A549 (cell line): ENCODE measurements around the gene SEMA3A. TPM values are rescaled to one million over a fixed set of nuclear protein-coding genes. Genes with fewer than 3 reads are reported as not detected.

ENCODE experiments used
- ATAC-seq, 2 experiments: fragments of 200-7000 bp in 1 of 2; fragments of >200 bp in 1 of 2; cut with Nextera tagmentation in 1 of 2; cut with Tn5 transposase in 1 of 2; 3 replicates each; pipeline versions ENCODE4 v1.8.0 to v1.9.1; 2018 to 2020; ENCODE audit warnings: mild to moderate bottlenecking in 1 of 2, moderate library complexity in 1 of 2
- CTCF ChIA-PET: fragments of 300-600 bp; sonication (Branson Sonifier 250); formaldehyde crosslinking; extraction: SDS; loops from one replicate; lab custom pipeline; 2021; ENCODE audit warnings: antibody characterized with exemption, inconsistent platforms; lab: Yijun Ruan, JAX
- POLR2A ChIA-PET: fragments of 350-600 bp; formaldehyde crosslinking; extraction: SDS; loops from one replicate; lab custom pipeline; 2021; ENCODE audit warnings: antibody characterized with exemption, inconsistent platforms; lab: Yijun Ruan, JAX
- DNase-seq, 2 experiments: peaks; one replicate each; pipeline versions ENCODE4 v3.0.0 to v3.0.0-alpha.2; 2011 to 2016; ENCODE audit warnings: low read depth in 1 of 2, low spot score in 1 of 2
- FAIRE-seq: peaks from 2 replicates; lab custom pipeline; 2011; peaks lifted over from hg19 to GRCh38; lab: Jason Lieb, UNC
- H3K27ac ChIP-seq, 2 experiments: fragments of >200 bp; sonication (Bioruptor Twin); formaldehyde crosslinking; 3 replicates each; pipeline ENCODE4 v1.5.1; 2016 to 2017
- H3K4me1 ChIP-seq: fragments of >200 bp; sonication (Bioruptor Twin); formaldehyde crosslinking; 3 replicates; pipeline ENCODE4 v1.6.1; 2016
- H3K4me2 ChIP-seq: fragments of >200 bp; sonication (Bioruptor Twin); formaldehyde crosslinking; 3 replicates; pipeline ENCODE4 v1.6.1; 2016
- H3K4me3 ChIP-seq: fragments of >200 bp; sonication (Bioruptor Twin); formaldehyde crosslinking; 3 replicates; pipeline ENCODE4 v1.5.1; 2016
- H3K9me3 ChIP-seq: fragments of >200 bp; sonication (Bioruptor Twin); formaldehyde crosslinking; 3 replicates; pipeline ENCODE4 v1.6.1; 2016
- CBX2 ChIP-seq: fragments of 200-600 bp; sonication (generic); IDR thresholded peaks from 2 replicates; pipeline ENCODE4 v1.6.1; 2016; ENCODE audit warnings: low read depth, mild to moderate bottlenecking, borderline replicate concordance
- CHD4 ChIP-seq: fragments of 200-600 bp; sonication (generic); IDR thresholded peaks from 2 replicates; pipeline ENCODE4 v1.6.1; 2016; ENCODE audit warnings: antibody characterized with exemption, mild to moderate bottlenecking, borderline replicate concordance
- EHF ChIP-seq: fragments of 250-450 bp; sonication (Bioruptor Pico); IDR thresholded peaks from 2 replicates; pipeline ENCODE4 v1.5.0; 2020; ENCODE audit warnings: mild to moderate bottlenecking
- EP300 ChIP-seq, 2 experiments: fragments of >200 bp; sonication (Bioruptor Twin); formaldehyde crosslinking; IDR thresholded peaks; 2 replicates in 1 of 2; 3 replicates in 1 of 2; pipeline ENCODE4 v1.6.1; 2016 to 2017
- ESRRA ChIP-seq: fragments of 150-350 bp; IDR thresholded peaks from 2 replicates; pipeline ENCODE4 v1.6.1; 2014; ENCODE audit warnings: mild to moderate bottlenecking, low read length, borderline replicate concordance
- FOSB ChIP-seq: fragments of 250-450 bp; sonication (Bioruptor Pico); IDR thresholded peaks from 2 replicates; pipeline ENCODE4 v1.5.0; 2020; ENCODE audit warnings: mild to moderate bottlenecking, moderate library complexity
- FOSL2 ChIP-seq, 2 experiments: fragments of 450-650 bp in 1 of 2; fragments of >200 bp in 1 of 2; sonication (Bioruptor Twin) in 1 of 2; formaldehyde crosslinking; IDR thresholded peaks; 2 replicates each; pipeline versions ENCODE4 v1.5.0 to v1.6.1; 2016 to 2020; ENCODE audit warnings: mild to moderate bottlenecking in 1 of 2, moderate library complexity in 1 of 2
- GATA3 ChIP-seq: IDR thresholded peaks from 2 replicates; pipeline ENCODE4 v1.6.1; 2012; ENCODE audit warnings: borderline replicate concordance
- HOXB5 ChIP-seq: fragments of 250-450 bp; sonication (Bioruptor Pico); IDR thresholded peaks from 2 replicates; pipeline ENCODE4 v1.5.0; 2020; ENCODE audit warnings: mild to moderate bottlenecking, moderate library complexity
- KDM1A ChIP-seq: fragments of 200-600 bp; sonication (generic); IDR thresholded peaks from 2 replicates; pipeline ENCODE4 v1.6.1; 2016; ENCODE audit warnings: low read depth, mild to moderate bottlenecking
- KDM5A ChIP-seq: fragments of 200-600 bp; sonication (generic); IDR thresholded peaks from 2 replicates; pipeline ENCODE4 v1.6.1; 2016; ENCODE audit warnings: antibody characterized with exemption, mild to moderate bottlenecking
- MYC ChIP-seq: IDR thresholded peaks from 2 replicates; pipeline ENCODE4 v1.6.1; 2012; ENCODE audit warnings: mild to moderate bottlenecking, inconsistent platforms, low read length, improper control_type of control experiment, borderline replicate concordance
- NFE2L2 ChIP-seq: fragments of 150-350 bp; conservative IDR thresholded peaks from 2 replicates; pipeline ENCODE4 v1.6.1; 2014; ENCODE audit warnings: low read length
- NPAS2 ChIP-seq: fragments of 250-450 bp; sonication (Bioruptor Pico); IDR thresholded peaks from 2 replicates; pipeline ENCODE4 v1.8.0; 2022; ENCODE audit warnings: mild to moderate bottlenecking, moderate library complexity, borderline replicate concordance
- NR3C1 ChIP-seq: fragments of >200 bp; sonication (Bioruptor Twin); formaldehyde crosslinking; IDR thresholded peaks from 3 replicates; pipeline ENCODE4 v1.6.1; 2017
- RCOR1 ChIP-seq: fragments of 150-350 bp; IDR thresholded peaks from 2 replicates; pipeline ENCODE4 v1.6.1; 2014; ENCODE audit warnings: antibody characterized with exemption, low read length, low read depth
- RFX5 ChIP-seq: fragments of 450-650 bp; IDR thresholded peaks from 2 replicates; pipeline ENCODE4 v1.7.1; 2014; ENCODE audit warnings: antibody characterized with exemption, mild to moderate bottlenecking, moderate library complexity
- RNF2 ChIP-seq: fragments of 200-600 bp; sonication (generic); IDR thresholded peaks from 2 replicates; pipeline ENCODE4 v1.6.1; 2016; ENCODE audit warnings: low read depth, mild to moderate bottlenecking, antibody characterized with exemption, moderate library complexity, borderline replicate concordance
- SMC3 ChIP-seq: fragments of >200 bp; sonication (Bioruptor Twin); formaldehyde crosslinking; IDR thresholded peaks from 3 replicates; pipeline ENCODE4 v1.6.1; 2018; ENCODE audit warnings: inconsistent platforms
- SREBF2 ChIP-seq: fragments of 450-650 bp; IDR thresholded peaks from 2 replicates; pipeline ENCODE4 v1.6.1; 2014; ENCODE audit warnings: mild to moderate bottlenecking, moderate library complexity
- TP53 ChIP-seq: fragments of 250-450 bp; sonication (Bioruptor Pico); IDR thresholded peaks from 2 replicates; pipeline ENCODE4 v1.5.0; 2021; ENCODE audit warnings: mild to moderate bottlenecking, moderate library complexity
- ZC3H11A ChIP-seq: fragments of 450-650 bp; IDR thresholded peaks from 2 replicates; pipeline ENCODE4 v1.6.1; 2014; ENCODE audit warnings: antibody characterized with exemption, mild to moderate bottlenecking
- ZNF302 ChIP-seq: fragments of 250-450 bp; sonication (Bioruptor Pico); IDR thresholded peaks from 2 replicates; pipeline ENCODE4 v1.9.0; 2021; ENCODE audit warnings: inconsistent platforms, mild to moderate bottlenecking, moderate library complexity
- ZSCAN20 ChIP-seq: fragments of 250-450 bp; sonication (Bioruptor Pico); IDR thresholded peaks from 2 replicates; pipeline ENCODE4 v1.8.0; 2022; ENCODE audit warnings: mild to moderate bottlenecking, moderate library complexity
- WGBS: methylation state at CpG from one replicate; pipeline ENCODE4 v1.1.6; 2017; ENCODE audit errors: missing lambda C conversion rate; 5-methylcytosine and 5-hydroxymethylcytosine counted together
- polyA plus RNA-seq, 4 experiments: library from polyadenylated mRNA; depleted of rRNA in 3 of 4; stranded (reverse); fragments of >200 nt; fragmentation: RNase III in 1 of 4; extraction: RNeasy Plus Mini Kit Qiagen cat#74134 plus additional on column Dnase treatment in 1 of 4; gene quantifications; 2 replicates in 3 of 4; 3 replicates in 1 of 4; pipeline ENCODE4 v1.2.3, GENCODE V29; 2011 to 2017
- TF ChIP-seq, protein P1 (sequence below): fragments of >200 bp; sonication (Bioruptor Twin); formaldehyde crosslinking; IDR thresholded peaks from 3 replicates; pipeline ENCODE4 v1.5.1; 2016
- TF ChIP-seq, protein P2 (sequence below): fragments of 450-650 bp; IDR thresholded peaks from 2 replicates; pipeline ENCODE4 v1.6.1; 2014; ENCODE audit warnings: antibody characterized with exemption
- TF ChIP-seq, protein P3 (sequence below): IDR thresholded peaks from 2 replicates; pipeline ENCODE4 v1.6.1; 2012
- TF ChIP-seq, protein P4 (sequence below): fragments of 250-450 bp; sonication (Bioruptor Pico); IDR thresholded peaks from 2 replicates; pipeline ENCODE4 v1.5.0; 2021; ENCODE audit warnings: mild to moderate bottlenecking, moderate library complexity, borderline replicate concordance
- TF ChIP-seq, protein P5 (sequence below): IDR thresholded peaks from 2 replicates; pipeline ENCODE4 v1.6.1; 2012; ENCODE audit warnings: low read depth, borderline replicate concordance
- TF ChIP-seq, protein P6 (sequence below): IDR thresholded peaks from 2 replicates; pipeline ENCODE4 v1.6.1; 2012
- TF ChIP-seq, protein P7 (sequence below): fragments of >200 bp; sonication (Bioruptor Twin); formaldehyde crosslinking; IDR thresholded peaks from 3 replicates; pipeline ENCODE4 v1.6.1; 2016
- TF ChIP-seq, protein P8 (sequence below): fragments of 150-350 bp; IDR thresholded peaks from 2 replicates; pipeline ENCODE4 v1.6.1; 2014; ENCODE audit warnings: low read depth, mild to moderate bottlenecking, low read length

SEMA3A gene
- polyA plus RNA-seq, 2 of the 4 experiments (the other 2 are of a cell fraction): 3.6 to 19.1 TPM

DNA sequence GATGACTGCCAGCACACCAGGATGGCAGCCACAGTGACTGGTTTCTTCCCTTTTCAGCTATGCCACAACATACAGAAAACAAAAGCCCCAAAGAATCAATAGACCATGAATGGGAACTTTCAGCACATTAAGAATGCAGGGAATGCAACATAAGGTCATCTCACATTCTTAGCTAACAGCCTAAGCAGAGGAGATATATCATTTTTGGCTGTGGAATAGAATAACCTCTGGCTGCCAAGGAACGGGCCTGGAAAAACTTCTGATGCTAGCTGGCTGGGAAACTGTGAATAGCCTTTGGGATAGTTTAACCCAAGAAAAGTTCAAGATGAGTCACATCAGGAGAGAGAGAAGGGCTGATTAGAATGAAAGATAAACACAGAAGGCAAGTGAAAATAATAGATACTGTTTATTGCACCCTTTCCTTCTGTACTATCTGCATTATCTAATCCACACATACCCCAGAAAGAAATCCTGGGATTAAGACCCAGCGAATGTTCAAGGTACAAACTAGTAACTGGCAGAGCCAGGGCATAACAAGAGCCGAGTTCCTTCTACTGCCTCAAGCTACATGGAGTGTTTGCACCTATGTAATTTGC lies 169.2 kb downstream of the SEMA3A start:
- POLR2A ChIA-PET: interaction anchor here (0.7 to 1.2 kb wide), 2 partner anchors 163 to 387 kb away, joined by 3 to 4 read pairs; no protein-coding TSS in a partner anchor
- FAIRE-seq (peak; percentile 92), ATAC-seq (peak; percentile 87 to 90), DNase-seq (peak; percentile 25 to 94)
- H3K4me3 ChIP-seq: no peak overlapping the region
- 0 out of 3 replicates have a peak, but pooled peaks cover 4% of the 10 kb centered on the region for H3K9me3 ChIP-seq
- 2% methylated on average over 3 of the region's 3 CpGs for WGBS
- peaks cover 48% of the 10 kb centered on the region for H3K4me1 ChIP-seq
- H3K4me2 ChIP-seq: peak overlapping the region; percentile 63
- peak overlapping the region; percentile 70 to 85 for H3K27ac ChIP-seq
- CTCF ChIA-PET: no interaction called here
- TF ChIP-seq FOSB (no peak), NR3C1 (no peak), MYC (no peak), FOSL2 (IDR thresholded peaks at IDR 0.05) (peak; percentile 81), FOSL2 (CRISPR knock-in tag; IDR thresholded peaks at IDR 0.05) (peak; percentile 97), NFE2L2 (no peak), NPAS2 (CRISPR knock-in tag) (no peak), RNF2 (no peak), TP53 (no peak), ZC3H11A (no peak), RCOR1 (no peak), KDM5A (no peak), HOXB5 (CRISPR knock-in tag) (peak; percentile 81; the same call in 1 of the 2 replicates), RFX5 (no peak), EHF (CRISPR knock-in tag) (no peak), SMC3 (peak; percentile 42; the same call in 2 of the 3 replicates), ESRRA (no peak), SREBF2 (no peak), CBX2 (no peak), KDM1A (no peak), ZSCAN20 (CRISPR knock-in tag) (no peak), EP300 (IDR thresholded peaks at IDR 0.05) (peak; percentile 81 to 92), GATA3 (peak; percentile 98), CHD4 (no peak), ZNF302 (CRISPR knock-in tag) (no peak)
- TF ChIP-seq, protein P1, sequence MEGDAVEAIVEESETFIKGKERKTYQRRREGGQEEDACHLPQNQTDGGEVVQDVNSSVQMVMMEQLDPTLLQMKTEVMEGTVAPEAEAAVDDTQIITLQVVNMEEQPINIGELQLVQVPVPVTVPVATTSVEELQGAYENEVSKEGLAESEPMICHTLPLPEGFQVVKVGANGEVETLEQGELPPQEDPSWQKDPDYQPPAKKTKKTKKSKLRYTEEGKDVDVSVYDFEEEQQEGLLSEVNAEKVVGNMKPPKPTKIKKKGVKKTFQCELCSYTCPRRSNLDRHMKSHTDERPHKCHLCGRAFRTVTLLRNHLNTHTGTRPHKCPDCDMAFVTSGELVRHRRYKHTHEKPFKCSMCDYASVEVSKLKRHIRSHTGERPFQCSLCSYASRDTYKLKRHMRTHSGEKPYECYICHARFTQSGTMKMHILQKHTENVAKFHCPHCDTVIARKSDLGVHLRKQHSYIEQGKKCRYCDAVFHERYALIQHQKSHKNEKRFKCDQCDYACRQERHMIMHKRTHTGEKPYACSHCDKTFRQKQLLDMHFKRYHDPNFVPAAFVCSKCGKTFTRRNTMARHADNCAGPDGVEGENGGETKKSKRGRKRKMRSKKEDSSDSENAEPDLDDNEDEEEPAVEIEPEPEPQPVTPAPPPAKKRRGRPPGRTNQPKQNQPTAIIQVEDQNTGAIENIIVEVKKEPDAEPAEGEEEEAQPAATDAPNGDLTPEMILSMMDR: no peak
- TF ChIP-seq, protein P2, sequence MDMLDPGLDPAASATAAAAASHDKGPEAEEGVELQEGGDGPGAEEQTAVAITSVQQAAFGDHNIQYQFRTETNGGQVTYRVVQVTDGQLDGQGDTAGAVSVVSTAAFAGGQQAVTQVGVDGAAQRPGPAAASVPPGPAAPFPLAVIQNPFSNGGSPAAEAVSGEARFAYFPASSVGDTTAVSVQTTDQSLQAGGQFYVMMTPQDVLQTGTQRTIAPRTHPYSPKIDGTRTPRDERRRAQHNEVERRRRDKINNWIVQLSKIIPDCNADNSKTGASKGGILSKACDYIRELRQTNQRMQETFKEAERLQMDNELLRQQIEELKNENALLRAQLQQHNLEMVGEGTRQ: no peak
- TF ChIP-seq, protein P3, sequence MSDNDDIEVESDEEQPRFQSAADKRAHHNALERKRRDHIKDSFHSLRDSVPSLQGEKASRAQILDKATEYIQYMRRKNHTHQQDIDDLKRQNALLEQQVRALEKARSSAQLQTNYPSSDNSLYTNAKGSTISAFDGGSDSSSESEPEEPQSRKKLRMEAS: peak; percentile 52; the same call in 1 of the 2 replicates
- TF ChIP-seq, protein P4, sequence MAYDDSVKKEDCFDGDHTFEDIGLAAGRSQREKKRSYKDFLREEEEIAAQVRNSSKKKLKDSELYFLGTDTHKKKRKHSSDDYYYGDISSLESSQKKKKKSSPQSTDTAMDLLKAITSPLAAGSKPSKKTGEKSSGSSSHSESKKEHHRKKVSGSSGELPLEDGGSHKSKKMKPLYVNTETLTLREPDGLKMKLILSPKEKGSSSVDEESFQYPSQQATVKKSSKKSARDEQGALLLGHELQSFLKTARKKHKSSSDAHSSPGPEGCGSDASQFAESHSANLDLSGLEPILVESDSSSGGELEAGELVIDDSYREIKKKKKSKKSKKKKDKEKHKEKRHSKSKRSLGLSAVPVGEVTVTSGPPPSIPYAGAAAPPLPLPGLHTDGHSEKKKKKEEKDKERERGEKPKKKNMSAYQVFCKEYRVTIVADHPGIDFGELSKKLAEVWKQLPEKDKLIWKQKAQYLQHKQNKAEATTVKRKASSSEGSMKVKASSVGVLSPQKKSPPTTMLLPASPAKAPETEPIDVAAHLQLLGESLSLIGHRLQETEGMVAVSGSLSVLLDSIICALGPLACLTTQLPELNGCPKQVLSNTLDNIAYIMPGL (CRISPR knock-in tag): no peak
- TF ChIP-seq, protein P5, sequence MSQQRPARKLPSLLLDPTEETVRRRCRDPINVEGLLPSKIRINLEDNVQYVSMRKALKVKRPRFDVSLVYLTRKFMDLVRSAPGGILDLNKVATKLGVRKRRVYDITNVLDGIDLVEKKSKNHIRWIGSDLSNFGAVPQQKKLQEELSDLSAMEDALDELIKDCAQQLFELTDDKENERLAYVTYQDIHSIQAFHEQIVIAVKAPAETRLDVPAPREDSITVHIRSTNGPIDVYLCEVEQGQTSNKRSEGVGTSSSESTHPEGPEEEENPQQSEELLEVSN: no peak
- TF ChIP-seq, protein P6, sequence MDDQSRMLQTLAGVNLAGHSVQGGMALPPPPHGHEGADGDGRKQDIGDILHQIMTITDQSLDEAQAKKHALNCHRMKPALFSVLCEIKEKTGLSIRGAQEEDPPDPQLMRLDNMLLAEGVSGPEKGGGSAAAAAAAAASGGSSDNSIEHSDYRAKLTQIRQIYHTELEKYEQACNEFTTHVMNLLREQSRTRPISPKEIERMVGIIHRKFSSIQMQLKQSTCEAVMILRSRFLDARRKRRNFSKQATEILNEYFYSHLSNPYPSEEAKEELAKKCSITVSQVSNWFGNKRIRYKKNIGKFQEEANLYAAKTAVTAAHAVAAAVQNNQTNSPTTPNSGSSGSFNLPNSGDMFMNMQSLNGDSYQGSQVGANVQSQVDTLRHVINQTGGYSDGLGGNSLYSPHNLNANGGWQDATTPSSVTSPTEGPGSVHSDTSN: peak; percentile 62; the same call in 1 of the 2 replicates
- TF ChIP-seq, protein P7, sequence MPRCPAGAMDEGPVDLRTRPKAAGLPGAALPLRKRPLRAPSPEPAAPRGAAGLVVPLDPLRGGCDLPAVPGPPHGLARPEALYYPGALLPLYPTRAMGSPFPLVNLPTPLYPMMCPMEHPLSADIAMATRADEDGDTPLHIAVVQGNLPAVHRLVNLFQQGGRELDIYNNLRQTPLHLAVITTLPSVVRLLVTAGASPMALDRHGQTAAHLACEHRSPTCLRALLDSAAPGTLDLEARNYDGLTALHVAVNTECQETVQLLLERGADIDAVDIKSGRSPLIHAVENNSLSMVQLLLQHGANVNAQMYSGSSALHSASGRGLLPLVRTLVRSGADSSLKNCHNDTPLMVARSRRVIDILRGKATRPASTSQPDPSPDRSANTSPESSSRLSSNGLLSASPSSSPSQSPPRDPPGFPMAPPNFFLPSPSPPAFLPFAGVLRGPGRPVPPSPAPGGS: peak; percentile 76; the same call in 1 of the 3 replicates
- TF ChIP-seq, protein P8, sequence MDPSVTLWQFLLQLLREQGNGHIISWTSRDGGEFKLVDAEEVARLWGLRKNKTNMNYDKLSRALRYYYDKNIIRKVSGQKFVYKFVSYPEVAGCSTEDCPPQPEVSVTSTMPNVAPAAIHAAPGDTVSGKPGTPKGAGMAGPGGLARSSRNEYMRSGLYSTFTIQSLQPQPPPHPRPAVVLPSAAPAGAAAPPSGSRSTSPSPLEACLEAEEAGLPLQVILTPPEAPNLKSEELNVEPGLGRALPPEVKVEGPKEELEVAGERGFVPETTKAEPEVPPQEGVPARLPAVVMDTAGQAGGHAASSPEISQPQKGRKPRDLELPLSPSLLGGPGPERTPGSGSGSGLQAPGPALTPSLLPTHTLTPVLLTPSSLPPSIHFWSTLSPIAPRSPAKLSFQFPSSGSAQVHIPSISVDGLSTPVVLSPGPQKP: no peak
